Cardiac fibroblast (primary cell): ENCODE data around the gene SRPK2.

Experiments
- DNase-seq, 2 donors: peaks; one replicate each; pipeline versions ENCODE4 v3.0.0 to v3.0.0-alpha.2; 2010; ENCODE audit warnings: low read depth in 2 of 2
- H3K4me3 ChIP-seq, 2 donors: replicated peaks in 1 of 2; 1 replicate in 1 of 2; 2 replicates in 1 of 2; pipeline ENCODE4 v1.5.1; 2011; ENCODE audit warnings: low read depth in 2 of 2, low read length in 2 of 2, mild to moderate bottlenecking in 2 of 2, moderate library complexity in 1 of 2
- CTCF ChIP-seq: IDR thresholded peaks from one replicate; pipeline ENCODE4 v1.5.1; 2011; ENCODE audit warnings: low read depth, mild to moderate bottlenecking, low read length, inconsistent platforms

SRPK2 gene

GRCh38 chr7:105125745-105126144 is 263.0 kb downstream of the SRPK2 start:
- no peak for DNase-seq
- no peak overlapping the region for H3K4me3 ChIP-seq
- no peak for TF ChIP-seq CTCF

- H3K4me3 ChIP-seq = no peak overlapping the region
- no peak for DNase-seq
- no peak for TF ChIP-seq CTCF
Observed at GRCh38 chr7:105122619-105123018, 266.1 kb downstream of the SRPK2 start.

- DNase-seq = no peak
- no peak overlapping the region for H3K4me3 ChIP-seq
- TF ChIP-seq CTCF = no peak
Observed at GRCh38 chr7:105118612-105119600, 269.8 kb downstream of the SRPK2 start.

- no peak for DNase-seq
- no peak overlapping the region for H3K4me3 ChIP-seq
- TF ChIP-seq CTCF = no peak
Observed at GRCh38 chr7:105112440-105113418, 276.0 kb downstream of the SRPK2 start.

GRCh38 chr7:105107458-105107857 is 281.3 kb downstream of the SRPK2 start:
- no peak for DNase-seq
- TF ChIP-seq CTCF = no peak
- H3K4me3 ChIP-seq = no peak overlapping the region

- no peak for TF ChIP-seq CTCF
- H3K4me3 ChIP-seq = no peak overlapping the region
- no peak for DNase-seq
Observed at GRCh38 chr7:105106473-105106872, 282.2 kb downstream of the SRPK2 start.
